Activated CD8-positive, alpha-beta memory T cell treated with anti-CD3 and anti-CD28 coated beads for 1 hour (primary cell): ENCODE measurements around the gene HFM1.
A peak's percentile ranks its signal among the peaks of the same experiment; 100 is the strongest.
"Not testable (repeated sequence)": the region's sequence is repeated elsewhere in the genome, so short reads cannot be mapped to it uniquely, and the experiment has no call there.

ENCODE experiments used
- DNase-seq, 2 donors: peaks; one replicate each; pipeline ENCODE4 v3.0.0-alpha.2; 2020; ENCODE audit warnings: low read depth in 1 of 2; ENCODE audit errors: extremely low read depth in 1 of 2

The HFM1 gene

DNA sequence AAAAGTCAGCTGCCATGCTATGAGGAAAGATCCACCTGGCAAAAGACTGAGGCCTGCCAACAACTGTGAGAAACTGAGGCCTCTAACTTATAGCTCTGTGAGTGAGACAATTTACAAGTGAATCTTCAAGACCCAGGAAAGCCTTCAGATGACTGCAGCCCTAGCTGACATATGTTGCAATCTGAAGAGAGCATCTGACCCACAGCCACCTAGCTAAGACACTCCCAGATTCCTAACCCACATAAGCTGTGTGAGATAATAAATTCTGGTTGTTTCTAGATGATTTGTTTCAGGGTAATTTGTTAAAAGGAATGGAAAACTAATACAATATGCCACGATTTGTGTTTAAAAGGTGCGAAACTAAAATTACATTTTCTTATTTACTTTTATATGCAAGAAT is 55.1 kb downstream of the HFM1 start:
- no peak for DNase-seq

DNA sequence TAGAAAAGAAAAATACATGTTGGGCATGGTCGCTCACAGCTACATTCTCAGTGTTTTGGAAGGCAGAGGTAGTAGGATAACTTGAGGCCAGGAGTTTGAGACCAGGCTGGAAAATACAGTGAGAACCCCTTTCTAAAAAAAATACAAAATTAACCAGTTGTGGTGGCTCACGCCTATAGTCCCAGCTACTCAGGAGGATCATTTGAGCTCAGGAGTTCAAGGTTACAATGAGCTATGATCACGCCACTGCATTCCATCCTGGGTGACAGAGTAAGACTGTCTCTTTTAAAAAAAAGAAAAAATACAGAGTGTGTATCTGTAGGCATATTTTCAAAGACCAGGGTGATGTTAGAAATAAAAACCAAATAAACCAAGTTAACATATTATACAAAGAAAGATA is 57.8 kb downstream of the HFM1 start:
- no peak for DNase-seq

DNA sequence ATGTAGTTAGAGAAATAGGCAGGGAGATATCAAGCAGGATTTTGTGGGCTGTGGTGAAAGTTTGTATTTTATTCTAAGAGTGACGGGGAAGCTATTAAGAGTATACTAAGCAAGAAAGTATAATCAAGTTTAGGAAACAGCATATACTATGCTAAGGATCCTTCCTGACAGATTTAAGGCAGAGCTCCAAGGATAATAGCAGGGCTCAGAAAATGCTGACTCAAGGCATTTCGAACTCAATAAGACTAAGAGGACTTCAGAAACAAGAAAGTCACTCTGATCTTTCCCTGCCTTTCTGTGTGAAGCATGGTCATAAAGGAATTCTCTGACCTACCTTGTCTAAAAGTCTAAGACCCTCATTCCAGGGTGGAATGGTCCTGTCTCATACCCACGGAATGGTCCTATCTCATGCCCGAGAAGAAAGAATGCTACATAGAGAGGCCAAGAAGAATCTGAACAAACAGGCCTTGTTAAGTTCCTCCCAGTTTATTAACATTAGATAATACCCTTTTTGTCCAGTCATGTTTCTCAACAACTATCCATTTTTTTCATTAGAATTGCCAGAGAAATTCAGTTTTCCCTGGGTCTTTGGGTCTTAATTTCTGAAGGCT is 59.1 kb downstream of the HFM1 start:
- no peak for DNase-seq

DNA sequence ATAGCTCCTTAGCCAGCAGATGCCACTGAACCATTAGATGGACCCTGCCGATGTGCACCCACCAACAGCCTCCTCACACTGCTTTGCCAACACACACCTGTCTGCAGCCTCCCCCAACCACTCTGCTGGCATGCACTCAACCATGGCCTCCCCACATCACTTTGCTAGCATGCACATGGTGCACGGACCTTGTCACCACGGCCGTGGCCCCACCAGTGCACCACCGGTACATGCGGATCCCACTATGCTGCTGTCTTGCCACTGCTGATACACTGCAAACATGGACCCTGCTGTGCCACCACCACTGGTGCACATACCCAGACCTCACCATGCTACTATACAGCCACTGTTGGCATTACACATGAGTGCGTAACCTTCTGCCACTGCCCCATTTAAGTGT is 66.1 kb downstream of the HFM1 start:
- no peak for DNase-seq

DNA sequence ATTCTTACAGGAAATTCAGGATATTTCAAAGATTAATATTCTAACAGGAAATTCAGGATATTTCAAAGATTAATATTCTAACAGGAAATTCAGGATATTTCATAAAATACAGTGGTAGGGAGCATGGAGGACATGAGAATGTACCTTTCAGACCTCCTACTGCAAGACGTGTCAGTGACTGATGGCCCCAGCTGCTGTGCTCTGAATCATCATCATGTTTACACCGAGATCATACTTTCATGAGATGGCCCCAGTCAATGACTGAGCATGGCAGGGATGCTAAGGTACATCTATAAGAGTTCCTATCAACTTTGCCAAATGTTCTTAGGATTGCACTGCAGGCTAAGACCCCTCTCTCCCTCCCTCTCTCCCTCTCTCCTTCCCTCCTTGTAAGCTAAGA is 69.0 kb downstream of the HFM1 start:
- no peak for DNase-seq

DNA sequence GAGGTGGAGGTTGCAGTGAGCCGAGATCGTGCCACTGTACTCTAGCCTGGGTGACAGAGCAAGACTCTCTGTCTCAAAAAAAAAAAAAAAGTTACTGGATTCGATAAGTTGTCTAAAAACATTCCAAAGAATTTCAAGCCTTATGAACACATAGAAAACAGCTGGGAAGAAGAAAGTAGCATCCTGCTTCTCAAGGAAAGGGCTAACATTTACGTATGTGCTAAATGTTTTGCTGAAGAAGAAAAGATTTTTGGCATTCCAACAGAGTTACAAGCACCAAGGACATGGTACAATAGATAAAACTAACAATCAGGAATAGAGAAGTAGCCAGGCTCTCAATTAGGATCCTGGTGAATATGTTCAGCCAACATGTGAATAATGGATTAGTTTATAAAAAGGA is 69.8 kb downstream of the HFM1 start:
- DNase-seq, result no peak

DNA sequence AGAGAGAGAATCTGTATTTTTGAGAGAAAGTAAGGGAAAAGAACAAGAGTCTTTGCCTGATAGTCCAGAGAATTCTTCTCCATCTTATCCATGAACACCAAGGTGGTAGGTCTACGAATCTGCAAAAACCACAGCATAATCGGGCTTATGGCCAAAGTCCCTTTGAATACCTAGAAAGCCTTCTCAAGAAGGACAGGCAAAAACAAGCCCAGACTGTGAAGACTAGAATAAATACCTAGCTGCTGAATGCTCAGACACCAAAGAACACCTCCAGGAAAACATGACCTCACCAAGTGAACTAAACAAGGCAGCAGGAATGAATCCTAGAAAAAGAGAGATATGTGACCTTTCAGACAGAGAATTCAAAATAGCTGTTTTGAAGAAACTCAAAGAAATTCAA is 79.2 kb downstream of the HFM1 start:
- no peak for DNase-seq

DNA sequence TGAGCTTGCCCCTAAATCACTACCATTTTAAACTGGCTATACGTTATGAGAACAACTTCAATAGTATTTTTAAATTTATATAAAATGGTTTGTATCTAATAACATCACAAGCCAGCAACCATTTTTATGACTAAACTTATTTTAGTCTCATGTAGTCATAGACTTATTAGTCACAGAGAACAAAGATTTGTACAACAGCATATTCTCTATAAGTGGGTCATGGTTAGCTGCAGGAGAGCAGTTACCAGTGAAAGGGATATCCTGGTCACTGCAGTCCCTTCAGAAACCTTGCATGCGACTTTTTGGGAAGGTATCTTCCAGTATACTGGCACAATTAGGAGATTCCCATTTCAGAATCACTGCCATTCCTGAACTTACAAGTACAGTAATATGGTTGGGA is 90.0 kb downstream of the HFM1 start:
- no peak for DNase-seq

DNA sequence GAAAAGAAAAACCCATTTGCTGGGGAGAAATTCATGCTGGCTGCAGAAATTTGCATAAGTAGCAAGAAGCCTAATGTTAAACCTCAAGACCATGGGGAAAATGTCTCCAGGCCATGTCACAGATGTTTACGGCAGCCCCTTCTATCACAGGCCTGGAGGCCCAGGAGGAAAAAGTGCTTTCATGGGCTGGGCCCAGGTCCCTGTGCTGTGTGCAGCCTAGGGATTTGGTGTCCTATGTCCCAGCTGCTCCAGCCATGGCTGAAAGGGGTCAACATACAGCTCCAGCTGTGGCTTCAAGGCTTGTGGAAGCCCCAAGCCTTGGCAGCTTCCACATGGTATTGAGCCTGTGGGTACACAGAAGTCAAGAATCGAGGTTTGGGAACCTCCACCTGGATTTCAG is 93.0 kb downstream of the HFM1 start:
- no peak for DNase-seq

DNA sequence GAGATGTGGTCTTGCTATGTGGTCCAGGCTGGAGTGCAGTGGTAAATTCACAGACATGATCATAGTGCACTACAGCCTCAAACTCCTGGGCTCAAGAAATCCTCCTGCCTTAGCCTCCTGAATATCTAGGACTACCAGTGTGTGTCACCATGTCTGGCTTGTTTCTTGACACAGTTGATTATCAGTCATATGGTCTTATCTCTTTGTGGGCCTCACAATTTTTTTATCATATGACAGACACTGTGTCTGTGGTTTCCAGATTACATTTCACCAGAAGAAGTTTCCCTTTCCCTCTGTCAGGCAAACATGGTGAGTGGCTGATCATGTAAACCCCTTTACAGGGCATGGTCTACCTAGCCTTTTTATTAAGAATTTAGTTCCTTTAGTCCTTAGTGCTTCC is 96.1 kb downstream of the HFM1 start:
- DNase-seq, result no peak

DNA sequence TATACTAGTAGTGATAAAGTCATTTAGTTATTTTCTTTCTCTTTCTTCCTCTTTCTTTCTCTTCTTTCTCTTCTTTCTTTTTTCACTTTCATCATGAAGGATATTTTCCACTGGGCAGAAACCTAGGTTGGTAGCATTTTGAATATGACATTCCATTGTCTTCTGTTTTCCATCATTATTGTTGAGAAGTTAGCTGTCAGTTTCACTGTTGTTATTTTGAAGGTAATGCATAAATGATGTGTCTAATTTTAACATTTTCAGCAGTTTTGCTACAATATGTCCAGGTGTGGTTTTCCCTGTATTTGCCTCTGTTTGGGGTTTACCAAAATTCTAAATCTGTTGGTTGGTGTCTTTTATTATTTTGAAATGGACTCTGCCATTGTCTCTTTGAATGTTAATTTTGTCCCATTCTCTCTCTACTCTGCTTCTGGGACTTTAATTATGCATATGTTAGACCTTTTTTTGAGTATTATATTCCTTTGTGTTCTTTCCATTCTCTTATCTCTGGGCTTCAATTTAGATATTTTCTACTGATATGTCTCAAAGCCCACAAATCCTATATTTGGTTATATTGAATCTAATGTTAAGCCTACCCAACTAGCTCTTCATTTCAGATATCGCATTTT is 96.7 kb downstream of the HFM1 start:
- no peak for DNase-seq

DNA sequence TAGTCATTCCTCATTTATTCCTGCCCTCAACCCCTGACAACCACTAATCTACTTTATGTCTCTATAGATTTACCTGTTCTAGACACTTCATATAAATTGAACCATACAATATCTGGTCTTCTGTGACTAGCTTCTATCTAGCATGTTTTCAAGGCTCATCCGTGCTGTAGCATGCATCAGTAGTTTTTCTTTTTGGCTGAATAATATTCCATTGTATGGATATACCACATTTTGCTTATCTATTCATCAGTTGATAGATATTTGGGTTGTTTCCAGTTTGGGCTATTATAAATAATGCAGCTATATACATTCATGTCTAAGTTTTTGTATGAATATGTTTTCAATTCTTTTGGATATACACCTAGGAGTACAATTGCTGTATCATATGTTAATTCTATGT is 101.5 kb downstream of the HFM1 start:
- DNase-seq, result no peak

DNA sequence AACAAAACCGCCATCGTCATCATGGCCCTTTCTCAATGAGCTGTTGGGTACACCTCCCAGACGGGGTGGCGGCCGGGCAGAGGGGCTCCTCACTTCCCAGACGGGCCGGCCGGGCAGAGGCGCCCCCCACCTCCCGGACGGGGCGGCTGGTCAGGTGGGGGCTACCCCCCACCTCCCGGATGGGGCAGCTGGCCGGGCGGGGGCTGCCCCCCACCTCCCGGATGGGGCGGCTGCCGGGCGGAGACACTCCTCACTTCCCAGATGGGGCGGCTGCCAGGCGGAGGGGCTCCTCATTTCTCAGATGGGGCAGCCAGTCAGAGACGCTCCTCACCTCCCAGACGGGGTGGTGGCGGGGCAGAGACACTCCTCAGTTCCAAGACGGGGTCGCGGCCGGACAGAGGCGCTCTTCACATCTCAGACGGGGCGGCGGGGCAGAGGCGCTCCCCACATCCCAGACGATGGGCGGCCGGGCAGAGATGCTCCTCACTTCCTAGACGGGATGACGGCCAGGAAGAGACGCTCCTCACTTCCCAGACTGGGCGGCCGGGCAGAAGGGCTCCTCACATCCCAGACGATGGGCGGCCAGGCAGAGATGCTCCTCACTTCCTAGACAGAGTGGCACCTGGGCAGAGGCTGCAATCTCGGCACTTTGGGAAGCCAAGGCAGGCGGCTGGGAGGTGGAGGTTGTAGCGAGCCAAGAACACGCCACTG is 115.6 kb downstream of the HFM1 start:
- DNase-seq, result not testable (repeated sequence)

DNA sequence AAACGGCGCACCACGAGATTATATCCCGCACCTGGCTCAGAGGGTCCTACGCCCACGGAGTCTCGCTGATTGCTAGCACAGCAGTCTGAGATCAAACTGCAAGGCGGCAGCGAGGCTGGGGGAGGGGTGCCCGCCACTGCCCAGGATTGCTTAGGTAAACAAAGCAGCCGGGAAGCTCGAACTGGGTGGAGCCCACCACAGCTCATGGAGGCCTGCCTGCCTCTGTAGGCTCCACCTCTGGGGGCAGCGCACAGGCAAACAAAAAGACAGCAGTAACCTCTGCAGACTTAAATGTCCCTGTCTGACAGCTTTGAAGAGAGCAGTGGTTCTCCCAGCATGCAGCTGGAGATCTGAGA is 117.7 kb downstream of the HFM1 start:
- DNase-seq, result not testable (repeated sequence)

DNA sequence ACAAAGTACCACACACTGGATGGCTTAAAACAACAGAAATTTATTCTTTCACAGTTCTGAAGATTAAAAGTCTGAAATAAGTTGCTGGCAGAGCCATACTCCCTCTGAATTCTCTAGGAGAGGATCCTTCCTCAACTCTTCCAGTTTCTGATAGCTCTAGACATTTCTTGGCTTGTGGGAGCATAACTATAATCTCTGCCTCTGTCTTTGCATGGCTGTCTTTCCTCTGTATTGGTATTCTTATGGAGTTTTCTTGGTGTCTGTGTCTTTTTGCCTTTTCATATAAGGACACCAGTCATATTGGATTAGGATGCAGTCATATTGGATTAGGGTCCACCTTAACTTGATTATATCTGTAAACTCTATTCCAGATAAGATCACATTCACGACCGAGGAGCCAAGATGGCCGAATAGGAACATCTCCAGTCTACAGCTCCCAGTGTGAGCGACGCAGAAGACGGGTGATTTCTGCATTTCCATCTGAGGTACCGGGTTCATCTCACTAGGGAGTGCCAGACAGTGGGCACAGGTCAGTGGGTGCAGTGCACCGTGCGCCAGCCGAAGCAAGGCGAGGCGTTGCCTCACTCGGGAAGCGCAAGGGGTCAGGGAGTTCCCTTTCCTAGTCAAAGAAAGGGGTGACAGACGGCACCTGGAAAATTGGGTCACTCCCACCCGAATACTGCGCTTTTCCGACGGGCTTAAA is 118.2 kb downstream of the HFM1 start:
- DNase-seq, result not testable (repeated sequence)

DNA sequence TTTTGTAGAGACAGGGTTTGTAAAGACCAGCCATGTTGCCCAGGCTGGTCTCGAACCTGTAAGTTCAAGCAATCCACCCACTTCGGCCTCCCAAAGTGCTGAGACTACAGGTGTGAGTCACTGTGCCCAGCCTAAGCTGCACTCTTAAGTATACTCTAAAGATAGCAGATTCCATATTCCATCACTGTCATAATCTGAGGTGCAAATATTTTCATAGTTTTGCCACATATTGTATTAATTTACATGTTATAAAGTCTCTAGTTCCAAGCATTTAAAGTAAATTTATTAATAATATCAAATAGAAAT is 121.3 kb downstream of the HFM1 start:
- DNase-seq, result no peak

DNA sequence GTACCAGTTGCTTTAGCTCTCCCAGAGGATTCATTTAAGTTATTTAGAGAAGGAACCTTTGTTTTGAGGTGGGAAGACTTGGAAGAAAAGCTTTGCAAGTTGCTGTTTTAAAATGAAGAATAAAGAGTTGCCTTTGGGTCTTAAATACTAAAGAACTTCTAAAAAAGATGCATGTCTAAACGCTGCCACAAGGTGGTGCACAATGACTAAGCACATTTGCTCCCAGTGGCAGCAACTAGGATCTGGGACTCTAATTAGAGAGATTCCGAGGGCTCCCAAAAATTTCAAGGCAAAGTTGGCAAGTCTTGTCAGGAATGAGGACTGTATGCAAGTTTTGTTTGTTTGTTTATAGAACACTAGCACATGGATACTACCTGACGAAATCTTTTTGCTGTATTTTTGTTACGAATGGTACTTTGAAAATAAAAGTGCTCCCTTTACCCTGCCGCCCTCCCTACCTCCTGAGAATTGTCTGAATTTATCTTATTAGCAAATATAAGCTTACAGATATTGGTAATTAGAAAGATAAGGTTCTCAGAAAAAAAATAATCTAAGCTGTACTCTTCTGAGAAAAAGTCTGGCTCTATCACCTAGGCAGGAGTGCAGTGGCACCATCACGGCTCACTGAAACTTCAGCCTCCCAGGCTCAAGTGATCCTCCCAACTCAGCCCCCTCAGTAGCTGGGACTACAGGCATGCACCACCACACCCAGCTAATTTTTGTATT is 121.8 kb downstream of the HFM1 start:
- peak in 1 of 2 donors; percentile 10 for DNase-seq

DNA sequence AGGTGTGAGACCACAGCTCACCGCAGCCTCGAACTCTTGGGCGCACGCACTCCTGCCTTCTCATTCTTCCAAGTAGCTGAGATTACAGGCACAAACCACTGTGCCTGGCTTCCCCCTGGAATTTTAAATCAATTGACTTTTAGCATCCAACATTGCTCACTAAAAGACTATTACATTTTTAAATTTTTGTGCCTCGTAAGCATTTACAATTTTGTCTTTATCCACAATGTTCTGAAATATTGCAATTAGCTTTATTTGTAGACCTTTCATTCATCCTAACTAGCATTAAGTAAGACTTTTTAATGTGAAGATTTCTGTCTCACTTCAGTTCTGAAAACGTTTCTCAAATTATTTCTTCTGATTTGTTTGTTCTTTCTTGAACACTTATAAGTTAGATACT is 122.9 kb downstream of the HFM1 start:
- no peak for DNase-seq

DNA sequence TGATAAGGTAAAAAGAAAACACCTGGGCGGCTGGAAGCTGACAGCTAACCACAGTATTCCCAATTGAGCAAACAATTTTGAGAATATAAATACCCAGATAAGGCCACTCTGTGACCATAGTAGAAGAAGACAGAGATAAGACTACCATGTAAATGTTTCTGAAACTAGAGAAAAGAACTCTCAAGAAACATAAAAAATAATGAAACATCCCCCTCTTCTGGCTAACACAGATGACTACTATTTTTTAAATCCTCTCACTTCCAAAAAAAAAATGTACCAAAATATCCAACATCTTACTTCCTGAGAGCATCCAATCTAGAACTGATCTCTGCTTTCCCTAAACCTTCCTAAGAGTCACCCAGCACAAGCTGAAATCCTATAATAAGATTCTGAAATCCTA is 125.9 kb downstream of the HFM1 start:
- DNase-seq, result no peak

DNA sequence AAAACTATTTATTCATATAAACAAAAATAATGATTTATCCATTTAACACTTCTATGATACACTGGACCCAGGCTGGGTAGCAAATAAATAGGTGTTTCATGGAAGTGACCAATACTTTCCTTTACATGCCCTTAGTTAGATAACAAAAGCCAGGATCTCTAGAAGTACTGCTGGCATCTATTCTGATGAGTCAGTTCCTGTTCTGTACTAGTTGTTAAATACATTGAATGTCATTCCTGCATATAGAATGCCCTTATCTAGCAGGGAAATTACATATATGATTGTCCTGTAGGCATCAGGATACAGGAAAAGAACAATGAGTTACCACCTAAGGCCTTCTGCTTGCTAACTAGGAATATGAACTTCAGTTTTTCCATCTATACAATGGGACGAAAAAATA is 130.8 kb downstream of the HFM1 start:
- DNase-seq, result no peak

DNA sequence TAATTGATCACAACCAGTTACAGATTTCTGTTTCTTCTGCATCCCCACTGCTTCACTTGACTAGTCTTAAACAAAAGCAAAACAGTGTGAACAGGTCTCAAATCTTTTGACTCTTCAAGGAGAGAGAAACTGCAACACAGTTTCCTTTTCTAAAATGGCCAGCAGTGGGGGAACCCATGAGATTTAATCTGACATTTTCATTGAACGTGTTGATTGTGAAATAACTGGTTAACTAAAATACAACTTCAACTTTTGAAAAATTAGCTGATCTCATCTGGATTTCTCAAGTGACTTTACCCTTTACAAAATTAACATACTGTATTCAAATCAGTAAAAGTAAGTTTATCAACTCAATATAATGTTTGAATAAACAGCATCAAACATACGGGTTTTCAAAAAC is 143.0 kb downstream of the HFM1 start:
- no peak for DNase-seq

DNA sequence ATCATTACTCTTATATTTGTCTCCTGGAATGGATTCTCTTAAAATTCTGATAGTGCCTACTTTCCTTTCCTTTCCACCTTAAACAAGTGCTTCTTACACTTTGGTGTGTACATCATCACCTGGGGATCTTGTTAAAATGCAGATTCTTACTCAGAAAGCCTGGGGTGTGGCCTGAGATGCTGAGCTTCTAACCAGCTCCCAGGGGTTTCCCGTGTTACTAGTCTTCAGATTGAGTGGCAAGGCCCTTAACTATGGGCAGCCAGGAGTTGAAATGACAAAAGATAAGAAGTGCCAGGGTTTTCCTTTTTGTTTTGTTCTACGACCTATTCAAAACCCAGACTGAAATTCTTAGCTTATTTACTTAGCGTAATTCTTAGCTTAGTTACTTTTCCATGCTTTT is 159.2 kb downstream of the HFM1 start:
- no peak for DNase-seq
